PFSK-1 (cell line): Measurements from ENCODE around the gene CLDN3.

Experiments
- FOXP2 ChIP-seq: optimal IDR thresholded peaks from 2 replicates; pipeline ENCODE3; 2011; ENCODE audit warnings: borderline replicate concordance, control low read depth, inconsistent platforms; ENCODE audit not compliant: insufficient read depth; ENCODE audit errors: extremely low read length, extremely low read depth
- POLR2AphosphoS5 ChIP-seq: IDR thresholded peaks from 2 replicates; pipeline ENCODE4 v1.6.1; 2012; ENCODE audit warnings: low read depth, mild to moderate bottlenecking, control low read depth, low read length, moderate library complexity
- REST ChIP-seq, 2 experiments: IDR thresholded peaks; 2 replicates each; pipeline versions ENCODE4 v1.6.1 to v1.8.0; 2011 to 2012; ENCODE audit warnings: low read depth in 2 of 2, low read length in 2 of 2, control low read depth in 1 of 2, inconsistent platforms in 1 of 2, mild to moderate bottlenecking in 1 of 2, moderate library complexity in 1 of 2; ENCODE audit not compliant: insufficient read depth in 1 of 2
- SIN3A ChIP-seq: IDR thresholded peaks from 2 replicates; pipeline ENCODE4 v1.6.1; 2012; ENCODE audit warnings: mild to moderate bottlenecking, low read length, moderate library complexity, borderline replicate concordance; ENCODE audit not compliant: insufficient read depth
- TAF1 ChIP-seq: IDR thresholded peaks from 2 replicates; pipeline ENCODE4 v1.6.1; 2012; ENCODE audit warnings: low read length, control low read depth, borderline replicate concordance; ENCODE audit not compliant: insufficient read depth

GRCh38 chr7:73742338-73742752 is 27.7 kb downstream of the CLDN3 start:
- TF ChIP-seq TAF1 (no peak), REST (IDR thresholded peaks at IDR 0.05; ENCODE audit: insufficient read depth in 1 of 2, low read depth in 2 of 2, low read length in 2 of 2) (no peak), POLR2AphosphoS5 (no peak), SIN3A (no peak), FOXP2 (no peak)
